DND-41 (cell line): ENCODE measurements around the gene TEKT5.

Experiments
- ATAC-seq: fragments of 200-7000 bp; cut with Tn5 transposase; 3 replicates; pipeline ENCODE4 v1.9.1; 2021; ENCODE audit warnings: low read depth; ENCODE audit not compliant: insufficient read depth
- DNase-seq: peaks from one replicate; pipeline ENCODE4 v3.0.0-alpha.2; 2020
- H2AFZ ChIP-seq: 2 replicates; pipeline ENCODE4 v1.6.0; 2012; ENCODE audit warnings: low read depth, low read length
- H3K27ac ChIP-seq: 2 replicates; pipeline ENCODE4 v1.5.1; 2012; ENCODE audit warnings: low read length, inconsistent platforms
- H3K27me3 ChIP-seq: fragments of 200-600 bp; sonication (generic); 2 replicates; pipeline ENCODE4 v1.6.0; 2012; ENCODE audit warnings: low read length, mild to moderate bottlenecking, inconsistent platforms; ENCODE audit not compliant: insufficient read depth, poor library complexity
- H3K36me3 ChIP-seq: 2 replicates; pipeline ENCODE4 v1.5.1; 2012; ENCODE audit warnings: low read length, inconsistent platforms; ENCODE audit not compliant: insufficient read depth
- H3K4me1 ChIP-seq: 2 replicates; pipeline ENCODE4 v1.5.1; 2012; ENCODE audit warnings: mild to moderate bottlenecking, low read length; ENCODE audit not compliant: insufficient read depth
- H3K4me2 ChIP-seq: 2 replicates; pipeline ENCODE4 v1.6.0; 2012; ENCODE audit warnings: mild to moderate bottlenecking, moderate library complexity, low read length, inconsistent platforms; ENCODE audit not compliant: insufficient read depth
- H3K4me3 ChIP-seq, 2 experiments: fragments of 200-600 bp in 1 of 2; shearing (Covaris generic) in 1 of 2; 2 replicates each; pipeline ENCODE4 v1.5.1; 2012 to 2016; ENCODE audit warnings: inconsistent platforms in 2 of 2, low read length in 2 of 2, mild to moderate bottlenecking in 2 of 2, low read depth in 1 of 2, moderate library complexity in 1 of 2
- H3K79me2 ChIP-seq: 2 replicates; pipeline ENCODE4 v1.6.0; 2012; ENCODE audit warnings: low read length, inconsistent platforms; ENCODE audit not compliant: insufficient read depth
- H3K9ac ChIP-seq: 2 replicates; pipeline ENCODE4 v1.6.0; 2012; ENCODE audit warnings: low read depth, mild to moderate bottlenecking, inconsistent platforms, low read length, moderate library complexity
- H3K9me3 ChIP-seq: 2 replicates; pipeline ENCODE4 v1.5.1; 2012; ENCODE audit warnings: low read length, moderate library complexity, mild to moderate bottlenecking, inconsistent platforms; ENCODE audit not compliant: insufficient read depth, severe bottlenecking
- H4K20me1 ChIP-seq: 2 replicates; pipeline ENCODE4 v1.6.0; 2012; ENCODE audit warnings: low read length; ENCODE audit not compliant: insufficient read depth
- EZH2 ChIP-seq: IDR thresholded peaks from 3 replicates; pipeline ENCODE4 v1.6.1; 2012; ENCODE audit warnings: borderline replicate concordance, low read depth, mild to moderate bottlenecking, moderate library complexity, low read length, inconsistent platforms; ENCODE audit not compliant: severe bottlenecking
- TF ChIP-seq, protein P1 (sequence below): IDR thresholded peaks from 2 replicates; pipeline ENCODE4 v1.5.1; 2012; ENCODE audit warnings: borderline replicate concordance, low read length, moderate library complexity, mild to moderate bottlenecking; ENCODE audit not compliant: poor library complexity, severe bottlenecking; ENCODE audit errors: extremely low read depth

The TEKT5 gene

DNA sequence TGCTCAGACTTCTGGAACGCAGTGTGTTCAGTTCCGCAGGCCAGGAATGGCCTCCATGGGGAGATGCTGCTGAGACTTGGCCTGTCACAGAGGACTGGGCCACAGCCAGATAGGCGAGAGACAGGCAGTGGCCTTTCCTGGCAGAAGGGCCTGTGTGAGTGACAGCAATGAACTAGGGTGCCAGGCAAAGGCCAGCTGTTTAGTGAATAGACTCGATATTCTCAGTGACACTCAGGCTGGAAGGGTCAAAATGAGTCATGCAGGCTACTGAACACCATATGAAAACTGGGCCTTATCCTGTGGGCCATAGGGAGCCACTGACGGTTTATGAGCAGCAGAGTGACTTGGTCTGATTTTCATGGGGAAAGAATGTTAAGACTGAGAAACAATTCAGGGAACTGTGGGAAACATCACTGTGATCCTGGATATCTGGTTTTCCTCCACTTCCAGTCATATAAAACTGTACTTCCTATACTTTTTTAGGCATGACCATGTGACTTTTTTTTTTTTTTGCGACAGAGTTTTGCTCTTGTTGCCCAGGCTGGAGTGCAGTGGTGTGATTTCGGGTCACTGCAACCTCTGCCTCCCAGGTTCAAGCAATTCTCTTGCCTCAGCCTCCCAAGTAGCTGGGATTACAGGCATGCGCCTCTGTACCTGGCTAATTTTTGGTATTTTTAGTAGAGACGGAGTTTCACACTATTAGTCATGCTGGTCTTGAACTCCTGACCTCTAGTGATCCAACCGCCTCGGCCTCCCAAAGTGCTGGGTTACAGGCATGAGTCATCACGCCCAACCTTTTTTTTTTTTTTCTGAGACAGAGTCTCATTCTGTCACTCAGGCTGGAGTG is 43.7 kb upstream of the TEKT5 start:
- Histone ChIP-seq H3K4me3 (no peak overlapping the region), H3K79me2 (no peaks in the 10 kb centered on the region), H3K27ac (no peak overlapping the region), H3K9ac (no peak overlapping the region), H3K4me2 (no peak overlapping the region), H3K4me1 (peaks cover 17% of the 10 kb centered on the region), H2AFZ (0 out of 2 replicates have a peak overlapping the region, but pooled peaks have one; percentile 51), H3K36me3 (no peaks in the 10 kb centered on the region), H4K20me1 (no peaks in the 10 kb centered on the region), H3K27me3 (no peaks in the 10 kb centered on the region), H3K9me3 (no peaks in the 10 kb centered on the region)
- ATAC-seq = no peak
- DNase-seq = no peak
- no peak for TF ChIP-seq EZH2
- TF ChIP-seq, protein P1, sequence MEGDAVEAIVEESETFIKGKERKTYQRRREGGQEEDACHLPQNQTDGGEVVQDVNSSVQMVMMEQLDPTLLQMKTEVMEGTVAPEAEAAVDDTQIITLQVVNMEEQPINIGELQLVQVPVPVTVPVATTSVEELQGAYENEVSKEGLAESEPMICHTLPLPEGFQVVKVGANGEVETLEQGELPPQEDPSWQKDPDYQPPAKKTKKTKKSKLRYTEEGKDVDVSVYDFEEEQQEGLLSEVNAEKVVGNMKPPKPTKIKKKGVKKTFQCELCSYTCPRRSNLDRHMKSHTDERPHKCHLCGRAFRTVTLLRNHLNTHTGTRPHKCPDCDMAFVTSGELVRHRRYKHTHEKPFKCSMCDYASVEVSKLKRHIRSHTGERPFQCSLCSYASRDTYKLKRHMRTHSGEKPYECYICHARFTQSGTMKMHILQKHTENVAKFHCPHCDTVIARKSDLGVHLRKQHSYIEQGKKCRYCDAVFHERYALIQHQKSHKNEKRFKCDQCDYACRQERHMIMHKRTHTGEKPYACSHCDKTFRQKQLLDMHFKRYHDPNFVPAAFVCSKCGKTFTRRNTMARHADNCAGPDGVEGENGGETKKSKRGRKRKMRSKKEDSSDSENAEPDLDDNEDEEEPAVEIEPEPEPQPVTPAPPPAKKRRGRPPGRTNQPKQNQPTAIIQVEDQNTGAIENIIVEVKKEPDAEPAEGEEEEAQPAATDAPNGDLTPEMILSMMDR = no peak

GRCh38 chr16:10737068-10737625 is 42.4 kb upstream of the TEKT5 start:
- Histone ChIP-seq H3K36me3 (no peaks in the 10 kb centered on the region), H3K27ac (peak overlapping the region; percentile 64), H3K9ac (peak overlapping the region; percentile 38), H3K9me3 (no peaks in the 10 kb centered on the region), H4K20me1 (no peaks in the 10 kb centered on the region), H3K79me2 (no peaks in the 10 kb centered on the region), H3K4me2 (peak overlapping the region; percentile 39; the same call in 1 of the 2 replicates), H3K27me3 (no peaks in the 10 kb centered on the region), H3K4me1 (peaks cover 8% of the 10 kb centered on the region), H2AFZ (peak overlapping the region; percentile 75), H3K4me3 (no peak overlapping the region)
- TF ChIP-seq, protein P1 = peak; percentile 96
- no peak for TF ChIP-seq EZH2
- DNase-seq = peak; percentile 74
- ATAC-seq = peak; percentile 91

GRCh38 chr16:10731790-10732189 is 37.1 kb upstream of the TEKT5 start:
- DNase-seq (no peak), ATAC-seq (no peak)
- Histone ChIP-seq H3K27ac (no peak overlapping the region), H3K27me3 (no peaks in the 10 kb centered on the region), H4K20me1 (no peaks in the 10 kb centered on the region), H3K36me3 (no peaks in the 10 kb centered on the region), H3K4me1 (0 out of 2 replicates have a peak, but pooled peaks cover under 1% of the 10 kb centered on the region), H3K4me2 (no peak overlapping the region), H2AFZ (no peak overlapping the region), H3K9ac (no peak overlapping the region), H3K79me2 (no peaks in the 10 kb centered on the region), H3K4me3 (no peak overlapping the region), H3K9me3 (no peaks in the 10 kb centered on the region)
- TF ChIP-seq, protein P1 = no peak
- TF ChIP-seq EZH2 = no peak
